Measurements from ENCODE around the gene KPNA1.
"Not testable (repeated sequence)": the region's sequence is repeated elsewhere in the genome, so short reads cannot be mapped to it uniquely, and the experiment has no call there.

KPNA1 gene

GRCh38 chr3:122481390-122481789 lies 33.3 kb downstream of the KPNA1 start:
- Histone ChIP-seq H3K9ac (ENCODE audit: low read depth, low read length) (no peak overlapping the region), H3K4me1 (ENCODE audit: insufficient read depth, low read length) (peaks cover 6% of the 10 kb centered on the region; the same call in 1 of the 2 replicates), H3K36me3 (ENCODE audit: insufficient read depth, low read length) (no peaks in the 10 kb centered on the region), H3K9me3 (ENCODE audit: control insufficient read depth, insufficient read depth, low read length) (no peaks in the 10 kb centered on the region)

- Histone ChIP-seq H3K9ac (ENCODE audit: low read depth, low read length) (no peak overlapping the region), H3K36me3 (ENCODE audit: insufficient read depth, low read length) (no peaks in the 10 kb centered on the region), H3K4me1 (ENCODE audit: insufficient read depth, low read length) (peaks cover 4% of the 10 kb centered on the region), H3K9me3 (ENCODE audit: control insufficient read depth, insufficient read depth, low read length) (no peaks in the 10 kb centered on the region)
These were observed 38.2 kb downstream of the KPNA1 start for GRCh38 chr3:122476532-122476931.

GRCh38 chr3:122475316-122475715 lies 39.4 kb downstream of the KPNA1 start:
- Histone ChIP-seq H3K4me1 (ENCODE audit: insufficient read depth, low read length) (peaks cover 16% of the 10 kb centered on the region), H3K36me3 (ENCODE audit: insufficient read depth, low read length) (no peaks in the 10 kb centered on the region), H3K9me3 (ENCODE audit: control insufficient read depth, insufficient read depth, low read length) (no peaks in the 10 kb centered on the region), H3K9ac (ENCODE audit: low read depth, low read length) (no peak overlapping the region)

GRCh38 chr3:122469659-122470058 lies 45.1 kb downstream of the KPNA1 start:
- no peak overlapping the region for H3K9ac ChIP-seq (ENCODE audit: low read depth, low read length)
- H3K4me1 ChIP-seq (ENCODE audit: insufficient read depth, low read length) = peaks cover 38% of the 10 kb centered on the region
- H3K9me3 ChIP-seq (ENCODE audit: control insufficient read depth, insufficient read depth, low read length) = no peaks in the 10 kb centered on the region
- H3K36me3 ChIP-seq (ENCODE audit: insufficient read depth, low read length) = no peaks in the 10 kb centered on the region; the same call in 1 of the 2 replicates

GRCh38 chr3:122468896-122469533 lies 45.7 kb downstream of the KPNA1 start:
- H3K36me3 ChIP-seq (ENCODE audit: insufficient read depth, low read length) = no peaks in the 10 kb centered on the region; the same call in 1 of the 2 replicates
- H3K9ac ChIP-seq (ENCODE audit: low read depth, low read length) = no peak overlapping the region
- H3K9me3 ChIP-seq (ENCODE audit: control insufficient read depth, insufficient read depth, low read length) = no peaks in the 10 kb centered on the region
- H3K4me1 ChIP-seq (ENCODE audit: insufficient read depth, low read length) = peaks cover 38% of the 10 kb centered on the region

GRCh38 chr3:122466701-122467240 lies 48.0 kb downstream of the KPNA1 start:
- Histone ChIP-seq H3K4me1 (ENCODE audit: insufficient read depth, low read length) (peaks cover 36% of the 10 kb centered on the region), H3K36me3 (ENCODE audit: insufficient read depth, low read length) (no peaks in the 10 kb centered on the region; the same call in 1 of the 2 replicates), H3K9me3 (ENCODE audit: control insufficient read depth, insufficient read depth, low read length) (no peaks in the 10 kb centered on the region), H3K9ac (ENCODE audit: low read depth, low read length) (no peak overlapping the region)

GRCh38 chr3:122464659-122465058 lies 50.1 kb downstream of the KPNA1 start:
- H3K9me3 ChIP-seq (ENCODE audit: control insufficient read depth, insufficient read depth, low read length) = no peaks in the 10 kb centered on the region
- peaks cover 20% of the 10 kb centered on the region for H3K4me1 ChIP-seq (ENCODE audit: insufficient read depth, low read length)
- H3K36me3 ChIP-seq (ENCODE audit: insufficient read depth, low read length) = no peaks in the 10 kb centered on the region; the same call in 1 of the 2 replicates
- H3K9ac ChIP-seq (ENCODE audit: low read depth, low read length) = no peak overlapping the region

GRCh38 chr3:122462406-122462805 lies 52.3 kb downstream of the KPNA1 start:
- no peaks in the 10 kb centered on the region for H3K4me1 ChIP-seq (ENCODE audit: insufficient read depth, low read length)
- H3K36me3 ChIP-seq (ENCODE audit: insufficient read depth, low read length) = peaks cover 15% of the 10 kb centered on the region

GRCh38 chr3:122461806-122462205 lies 52.9 kb downstream of the KPNA1 start:
- peaks cover 15% of the 10 kb centered on the region for H3K36me3 ChIP-seq (ENCODE audit: insufficient read depth, low read length)
- H3K9me3 ChIP-seq (ENCODE audit: control insufficient read depth, insufficient read depth, low read length) = no peaks in the 10 kb centered on the region
- H3K9ac ChIP-seq (ENCODE audit: low read depth, low read length) = no peak overlapping the region
- no peaks in the 10 kb centered on the region for H3K4me1 ChIP-seq (ENCODE audit: insufficient read depth, low read length)

More at GRCh38 chr3:122462406-122462805, 52.3 kb downstream of the KPNA1 start:
- Histone ChIP-seq H3K9ac (ENCODE audit: low read depth, low read length) (no peak overlapping the region), H3K9me3 (ENCODE audit: control insufficient read depth, insufficient read depth, low read length) (no peaks in the 10 kb centered on the region)

- Histone ChIP-seq H3K9ac (ENCODE audit: low read depth, low read length) (no peak overlapping the region), H3K4me1 (ENCODE audit: insufficient read depth, low read length) (no peaks in the 10 kb centered on the region), H3K9me3 (ENCODE audit: control insufficient read depth, insufficient read depth, low read length) (no peaks in the 10 kb centered on the region), H3K36me3 (ENCODE audit: insufficient read depth, low read length) (peaks cover 15% of the 10 kb centered on the region)
These were observed 55.7 kb downstream of the KPNA1 start for GRCh38 chr3:122458992-122459391.

- no peak overlapping the region for H3K9ac ChIP-seq (ENCODE audit: low read depth, low read length)
- peaks cover 20% of the 10 kb centered on the region for H3K36me3 ChIP-seq (ENCODE audit: insufficient read depth, low read length)
- H3K4me1 ChIP-seq (ENCODE audit: insufficient read depth, low read length) = no peaks in the 10 kb centered on the region
- no peaks in the 10 kb centered on the region for H3K9me3 ChIP-seq (ENCODE audit: control insufficient read depth, insufficient read depth, low read length)
These were observed 57.0 kb downstream of the KPNA1 start for GRCh38 chr3:122457706-122458105.

GRCh38 chr3:122456074-122456473 lies 58.7 kb downstream of the KPNA1 start:
- Histone ChIP-seq H3K36me3 (ENCODE audit: insufficient read depth, low read length) (peaks cover 24% of the 10 kb centered on the region), H3K4me1 (ENCODE audit: insufficient read depth, low read length) (no peaks in the 10 kb centered on the region), H3K9ac (ENCODE audit: low read depth, low read length) (no peak overlapping the region), H3K9me3 (ENCODE audit: control insufficient read depth, insufficient read depth, low read length) (no peaks in the 10 kb centered on the region)

- no peaks in the 10 kb centered on the region for H3K9me3 ChIP-seq (ENCODE audit: control insufficient read depth, insufficient read depth, low read length)
- H3K4me1 ChIP-seq (ENCODE audit: insufficient read depth, low read length) = no peaks in the 10 kb centered on the region
- peaks cover 17% of the 10 kb centered on the region for H3K36me3 ChIP-seq (ENCODE audit: insufficient read depth, low read length)
- H3K9ac ChIP-seq (ENCODE audit: low read depth, low read length) = no peak overlapping the region
These were observed 63.4 kb downstream of the KPNA1 start for GRCh38 chr3:122451371-122451770.

- H3K9ac ChIP-seq (ENCODE audit: low read depth, low read length) = not testable (repeated sequence)
- H3K36me3 ChIP-seq (ENCODE audit: insufficient read depth, low read length) = peaks cover 18% of the 10 kb centered on the region
These were observed 66.5 kb downstream of the KPNA1 start for GRCh38 chr3:122448218-122448617.

GRCh38 chr3:122444491-122444887 lies 70.2 kb downstream of the KPNA1 start:
- not testable (repeated sequence) for H3K9ac ChIP-seq (ENCODE audit: low read depth, low read length); H3K9me3 ChIP-seq (ENCODE audit: control insufficient read depth, insufficient read depth, low read length); H3K4me1 ChIP-seq (ENCODE audit: insufficient read depth, low read length)
- peaks cover 17% of the 10 kb centered on the region for H3K36me3 ChIP-seq (ENCODE audit: insufficient read depth, low read length)

More at GRCh38 chr3:122448218-122448617, 66.5 kb downstream of the KPNA1 start:
- not testable (repeated sequence) for H3K9me3 ChIP-seq (ENCODE audit: control insufficient read depth, insufficient read depth, low read length); H3K4me1 ChIP-seq (ENCODE audit: insufficient read depth, low read length)

Data from ES-I3 (cell line).